GM18861 (cell line): ENCODE measurements around the gene NF1.
"Not testable (repeated sequence)": the region's sequence is repeated elsewhere in the genome, so short reads cannot be mapped to it uniquely, and the experiment has no call there.

Source experiments
- ATAC-seq: cut with Tn5 transposase; IDR thresholded peaks from one replicate; pipeline ENCODE4 v1.9.1; 2021; ENCODE audit not compliant: unreplicated experiment

Gene NF1

GRCh38 chr17:31249835-31250141 is 155.0 kb downstream of the NF1 start:
- ATAC-seq: no peak

GRCh38 chr17:31250229-31250628 is 155.5 kb downstream of the NF1 start:
- ATAC-seq: no peak

DNA sequence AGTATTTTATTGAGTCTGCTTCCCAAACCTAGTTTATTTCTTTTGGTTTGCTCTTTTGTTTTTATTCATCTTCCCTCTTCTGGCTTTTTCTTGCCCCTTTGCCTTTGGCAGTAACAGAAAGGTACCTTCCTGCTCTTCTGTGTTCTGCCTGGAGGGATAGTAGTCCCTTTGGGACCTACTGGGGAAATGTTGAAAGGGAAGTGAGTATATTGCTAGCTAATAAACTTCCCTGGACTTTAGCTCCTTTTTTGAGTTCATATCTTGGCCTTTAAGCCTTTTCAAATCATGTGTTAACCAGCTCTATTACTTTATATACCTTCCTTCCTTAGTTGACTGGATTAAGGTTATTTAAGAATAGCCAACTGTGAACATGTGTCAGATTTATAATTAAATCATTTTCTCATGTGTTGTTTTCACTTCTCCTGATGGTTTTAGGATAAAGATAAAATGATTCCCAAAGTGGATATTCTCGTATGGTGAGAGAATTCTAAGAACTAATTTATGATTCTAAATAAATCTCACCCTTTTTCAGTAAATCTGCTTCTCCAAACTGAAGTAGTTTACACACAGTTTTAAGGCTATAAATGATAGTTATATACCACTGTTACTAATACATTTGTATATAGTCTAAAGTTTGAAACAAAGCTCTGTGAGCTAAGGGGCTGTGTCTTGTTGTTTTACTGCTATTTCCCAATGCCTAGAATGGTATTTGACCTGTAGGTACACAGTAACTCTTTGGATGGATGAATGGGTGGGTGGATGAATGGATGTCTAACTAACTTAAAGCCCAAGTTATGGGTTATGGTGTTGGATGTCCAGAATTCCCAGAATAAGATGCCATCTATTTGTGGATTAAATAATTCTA is 156.6 kb downstream of the NF1 start:
- no peak for ATAC-seq

DNA sequence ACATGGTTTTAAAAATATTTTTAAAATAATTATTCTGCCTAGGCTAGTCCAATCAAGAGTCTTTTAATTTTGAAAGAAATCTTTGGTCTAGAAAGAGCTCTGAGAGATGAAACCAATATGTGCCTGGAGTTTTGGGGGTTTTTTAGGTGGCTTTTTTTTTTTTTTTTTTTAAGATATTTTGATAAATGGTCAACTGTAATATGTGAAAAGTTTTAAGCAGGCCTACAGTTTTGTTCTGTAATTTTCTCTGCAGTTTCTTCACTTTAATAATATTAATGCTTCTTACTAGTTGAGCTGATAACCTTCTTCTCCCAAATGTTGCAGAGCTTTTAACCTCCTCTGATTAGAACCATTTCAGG is 157.2 kb downstream of the NF1 start:
- no peak for ATAC-seq

DNA sequence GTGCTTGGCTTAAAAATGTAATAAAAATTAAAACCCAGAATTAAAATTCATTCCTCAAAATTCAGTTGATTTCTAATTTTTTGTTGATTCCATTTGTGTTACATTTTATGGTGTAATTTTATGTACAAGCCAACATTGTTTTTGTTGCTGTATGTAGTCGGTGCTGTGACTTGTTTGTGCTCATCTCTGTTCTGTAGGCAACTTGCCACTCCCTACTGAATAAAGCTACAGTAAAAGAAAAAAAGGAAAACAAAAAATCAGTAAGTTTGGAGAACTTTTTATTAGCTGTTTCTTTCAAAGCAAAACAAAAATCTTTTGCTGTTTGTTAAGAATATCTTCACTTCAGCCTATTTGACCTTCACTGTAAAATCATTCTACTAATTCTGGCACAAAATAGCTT is 158.0 kb downstream of the NF1 start:
- no peak for ATAC-seq

DNA sequence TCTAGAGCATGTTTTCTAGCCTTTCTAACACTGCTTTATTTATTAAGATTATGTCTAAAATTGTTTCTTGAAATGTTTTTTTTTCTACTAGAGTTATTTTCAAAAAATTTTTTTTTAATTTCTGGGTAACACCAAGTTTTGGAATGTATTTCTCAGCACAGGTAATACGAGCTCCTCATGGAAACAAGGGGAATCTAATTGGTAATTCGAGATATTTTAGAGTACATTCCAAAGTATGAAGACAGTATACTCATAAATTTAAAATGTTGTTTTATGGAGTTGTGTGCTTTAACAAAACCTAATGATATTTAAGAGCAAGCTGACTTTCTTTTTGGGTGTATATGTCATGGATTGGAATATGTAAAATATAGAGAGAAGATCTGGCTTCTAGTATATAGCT is 159.9 kb downstream of the NF1 start:
- no peak for ATAC-seq

DNA sequence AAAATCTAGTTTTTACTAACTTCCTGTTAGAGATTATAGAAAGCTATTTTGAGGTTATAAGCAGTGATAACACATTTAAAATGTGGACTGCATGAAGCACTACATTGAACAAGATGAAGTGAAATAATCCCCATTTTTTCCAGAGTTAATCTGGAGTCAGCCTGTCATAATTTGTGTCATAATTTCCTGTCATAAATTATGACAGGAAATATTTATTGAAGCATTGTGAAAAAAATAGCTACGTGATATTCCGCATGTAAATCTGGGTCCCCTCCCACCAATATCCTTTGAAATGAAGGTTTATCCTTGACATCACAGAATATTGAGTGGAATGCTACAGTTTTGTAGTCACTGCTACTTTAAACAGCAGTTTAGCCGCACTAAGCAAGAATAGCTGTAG is 162.2 kb downstream of the NF1 start:
- no peak for ATAC-seq

- no peak for ATAC-seq
Measured at GRCh38 chr17:31260151-31260550, 165.4 kb downstream of the NF1 start.

DNA sequence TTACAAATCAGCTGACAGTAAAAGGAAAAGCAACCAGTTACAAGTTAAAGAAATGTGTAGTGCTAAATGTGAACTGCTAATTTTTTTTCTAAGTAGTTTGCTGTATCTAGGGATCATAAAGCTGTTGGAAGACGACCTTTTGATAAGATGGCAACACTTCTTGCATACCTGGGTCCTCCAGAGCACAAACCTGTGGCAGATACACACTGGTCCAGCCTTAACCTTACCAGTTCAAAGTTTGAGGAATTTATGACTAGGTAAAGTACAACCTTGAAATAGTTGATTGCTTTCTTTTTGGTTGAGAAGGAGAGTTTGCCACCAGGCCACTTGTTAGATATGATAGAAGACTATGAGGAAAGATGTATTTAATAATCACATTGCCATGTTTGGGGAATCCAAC is 166.8 kb downstream of the NF1 start:
- no peak for ATAC-seq

DNA sequence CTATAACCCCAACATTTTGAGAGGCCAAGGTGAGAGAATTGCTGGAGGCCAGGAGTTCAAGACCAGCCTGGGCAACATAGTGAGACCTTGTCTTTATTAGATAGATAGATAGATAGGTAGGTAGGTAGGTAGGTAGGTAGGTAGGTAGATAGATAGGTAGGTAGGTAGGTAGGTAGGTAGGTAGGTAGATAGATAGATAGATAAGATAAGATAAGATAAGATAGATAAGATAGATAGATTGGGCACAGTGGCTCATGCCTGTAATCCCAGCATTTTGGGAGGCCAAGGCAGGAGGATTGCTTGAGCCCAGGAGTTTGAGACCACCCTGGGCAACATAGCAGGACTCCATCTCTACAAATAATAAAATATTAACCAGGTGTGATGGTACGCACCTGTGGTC is 168.1 kb downstream of the NF1 start:
- ATAC-seq: not testable (repeated sequence)

GRCh38 chr17:31266042-31266441 is 171.3 kb downstream of the NF1 start:
- no peak for ATAC-seq

GRCh38 chr17:31269036-31269577 is 174.3 kb downstream of the NF1 start:
- no peak for ATAC-seq

- ATAC-seq: no peak
Measured at GRCh38 chr17:31269578-31269983, 174.8 kb downstream of the NF1 start.

- ATAC-seq: no peak
Measured at GRCh38 chr17:31272236-31272635, 177.5 kb downstream of the NF1 start.

- no peak for ATAC-seq
Measured at GRCh38 chr17:31272803-31273202, 178.0 kb downstream of the NF1 start.

DNA sequence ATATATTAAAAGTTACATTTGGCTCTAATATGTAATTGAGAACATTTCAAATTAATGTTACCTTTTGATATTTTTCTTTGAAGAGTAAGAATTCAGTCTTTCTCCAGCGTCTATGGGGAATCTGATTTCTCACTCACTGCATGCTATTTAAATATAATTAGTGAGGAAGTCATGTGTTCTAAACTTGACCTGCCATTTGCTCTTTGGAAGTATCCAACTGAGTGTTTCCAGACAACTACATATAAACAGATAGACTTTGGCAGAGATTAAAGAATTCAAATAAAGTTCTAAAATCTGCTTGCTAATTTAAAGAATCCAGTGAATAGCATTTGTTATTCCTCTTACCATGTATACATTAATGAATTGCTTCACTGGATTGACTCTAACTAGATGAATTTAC is 178.7 kb downstream of the NF1 start:
- no peak for ATAC-seq

- no peak for ATAC-seq
Measured at GRCh38 chr17:31274252-31274651, 179.5 kb downstream of the NF1 start.

DNA sequence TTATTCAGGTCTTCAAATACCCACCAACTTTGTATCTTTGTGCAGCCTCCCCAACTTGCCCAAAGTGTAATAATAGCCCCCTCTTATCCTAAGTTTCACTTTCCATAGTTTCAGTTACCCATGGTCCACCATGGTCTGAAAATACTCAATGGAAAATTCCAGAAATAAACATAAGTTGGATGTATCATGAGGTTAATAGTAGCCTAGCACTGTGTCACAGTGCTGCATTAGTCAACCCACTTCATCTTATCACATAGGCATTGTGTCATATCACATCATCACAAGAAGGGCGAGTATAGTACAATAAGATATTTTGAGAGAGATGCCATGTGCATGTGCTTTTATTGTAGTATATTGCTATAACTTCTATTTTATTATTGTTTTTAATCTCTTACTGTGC is 180.3 kb downstream of the NF1 start:
- no peak for ATAC-seq

DNA sequence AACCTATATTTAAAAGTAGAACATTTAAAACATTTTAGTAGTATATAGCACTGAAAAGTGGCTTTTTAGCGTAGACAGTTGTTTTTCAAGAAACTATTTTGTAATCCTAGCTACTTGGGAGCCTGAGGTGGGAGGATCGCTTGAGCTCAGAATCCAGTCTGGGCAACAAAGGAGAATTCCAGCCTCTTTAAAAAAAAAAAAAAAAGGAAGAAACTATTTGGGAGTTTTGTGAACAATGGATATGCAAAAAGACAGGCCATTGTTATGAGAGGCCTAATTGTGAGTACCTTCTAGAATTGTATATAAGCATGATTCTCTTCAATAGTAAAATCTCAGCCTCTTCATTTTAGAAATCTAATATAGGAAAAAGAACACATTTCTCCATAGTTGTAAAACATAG is 184.6 kb downstream of the NF1 start:
- ATAC-seq: no peak

DNA sequence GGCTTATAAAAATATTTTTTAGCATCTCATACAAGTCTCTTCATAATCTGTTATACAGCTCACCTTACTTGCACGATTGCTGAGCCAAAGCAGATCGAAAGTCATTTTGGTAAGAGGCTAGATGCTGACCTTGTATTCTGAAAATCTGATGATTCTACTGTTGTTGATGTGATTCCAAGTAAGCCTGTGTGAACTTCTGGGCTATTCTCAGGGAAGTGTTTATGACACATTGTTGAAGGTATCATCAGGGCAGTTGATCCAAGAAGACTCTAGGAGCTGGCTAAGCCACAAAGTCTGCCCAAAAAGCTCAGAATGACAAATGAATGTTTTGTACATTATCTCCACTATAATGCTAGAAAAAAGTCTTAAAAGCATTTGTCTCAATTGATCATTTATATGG is 186.3 kb downstream of the NF1 start:
- no peak for ATAC-seq

GRCh38 chr17:31283841-31284240 is 189.1 kb downstream of the NF1 start:
- no peak for ATAC-seq

GRCh38 chr17:31286587-31286986 is 191.8 kb downstream of the NF1 start:
- no peak for ATAC-seq

DNA sequence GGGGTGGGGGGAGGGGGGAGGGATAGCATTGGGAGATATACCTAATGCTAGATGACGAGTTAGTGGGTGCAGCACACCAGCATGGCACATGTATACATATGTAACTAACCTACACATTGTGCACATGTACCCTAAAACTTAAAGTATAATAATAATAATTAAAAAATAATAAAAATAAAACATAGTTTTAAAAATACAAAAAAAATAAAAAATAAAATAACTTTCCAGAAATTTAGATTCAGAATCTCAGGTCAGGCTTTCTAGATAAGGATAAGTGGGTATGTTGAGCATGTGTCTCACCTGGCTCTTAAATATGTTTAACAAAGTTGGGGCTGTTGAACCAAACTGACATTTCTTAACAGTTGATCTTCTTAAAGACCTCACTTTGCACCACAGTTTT is 193.2 kb downstream of the NF1 start:
- ATAC-seq: not testable (repeated sequence)
